ENCODE measurements around the gene FAM222A.

Gene FAM222A

DNA sequence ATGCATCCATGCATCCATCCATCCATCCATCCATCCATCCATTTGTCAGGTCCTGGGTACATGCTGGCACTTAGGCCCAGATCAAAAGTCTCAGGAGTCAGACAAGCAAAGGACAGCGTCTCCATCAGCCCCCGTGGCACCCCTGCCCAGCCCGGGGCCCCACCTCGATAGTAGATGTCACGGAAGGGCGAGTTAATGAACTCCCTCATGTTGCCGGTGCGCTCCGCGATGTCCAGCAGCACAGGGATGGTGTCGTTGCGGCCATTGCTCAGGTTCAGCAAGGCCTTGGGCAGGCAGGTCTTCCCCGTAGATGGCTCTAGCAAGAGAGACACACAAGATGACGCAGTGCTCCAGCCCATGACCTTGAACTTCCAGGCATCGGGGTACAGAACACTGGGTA is 89.2 kb downstream of the FAM222A start:
- Histone ChIP-seq H3K4ac (ENCODE audit: low read length) (no peak overlapping the region), H3K36me3 (replicated peaks in 1 of 2; ENCODE audit: control insufficient read depth in 2 of 2, insufficient read depth in 2 of 2, low read length in 2 of 2) (no peaks in the 10 kb centered on the region), H3K27ac (replicated peaks; ENCODE audit: low read length) (no peak overlapping the region), H2BK12ac (ENCODE audit: low read length) (no peak overlapping the region), H4K8ac (ENCODE audit: low read depth, low read length) (no peak overlapping the region), H3K4me2 (ENCODE audit: insufficient read depth, low read length, poor library complexity, severe bottlenecking) (no peak overlapping the region), H2AFZ (ENCODE audit: low read length) (no peak overlapping the region), H3K4me3 (ENCODE audit: low read length in 2 of 2) (no peak overlapping the region), H3K18ac (ENCODE audit: low read length) (no peak overlapping the region), H2AK5ac (ENCODE audit: low read depth, low read length) (no peak overlapping the region), H3K4me1 (ENCODE audit: control insufficient read depth in 2 of 2, insufficient read depth in 1 of 2, low read depth in 1 of 2, low read length in 2 of 2) (no peaks in the 10 kb centered on the region), H3K9ac (ENCODE audit: low read depth, low read length, poor library complexity) (no peak overlapping the region), H3K27me3 (ENCODE audit: control insufficient read depth in 3 of 3, insufficient read depth in 3 of 3, low read depth in 1 of 3, low read length in 3 of 3) (no peaks in the 10 kb centered on the region), H4K91ac (ENCODE audit: low read depth, low read length, poor library complexity) (no peak overlapping the region), H3K23ac (ENCODE audit: low read depth, low read length, poor library complexity) (peak overlapping the region; percentile 0), H3K14ac (ENCODE audit: low read length) (no peak overlapping the region), H2BK5ac (ENCODE audit: low read length) (no peak overlapping the region), H2BK15ac (ENCODE audit: low read length) (no peak overlapping the region), H3K9me3 (replicated peaks in 1 of 2; ENCODE audit: control insufficient read depth in 2 of 2, insufficient read depth in 1 of 2, low read depth in 1 of 2, low read length in 2 of 2) (no peaks in the 10 kb centered on the region), H2BK120ac (ENCODE audit: low read depth, low read length) (no peak overlapping the region), H3K79me1 (ENCODE audit: low read depth, low read length) (no peaks in the 10 kb centered on the region)
- DNase-seq (ENCODE audit: low spot score), result no peak
- WGBS, 2 donors (ENCODE audit: extremely low coverage in 2 of 2, insufficient read length in 2 of 2, insufficient replicate concordance in 1 of 2), result no CpG with 5 or more reads among the region's 15 CpGs

DNA sequence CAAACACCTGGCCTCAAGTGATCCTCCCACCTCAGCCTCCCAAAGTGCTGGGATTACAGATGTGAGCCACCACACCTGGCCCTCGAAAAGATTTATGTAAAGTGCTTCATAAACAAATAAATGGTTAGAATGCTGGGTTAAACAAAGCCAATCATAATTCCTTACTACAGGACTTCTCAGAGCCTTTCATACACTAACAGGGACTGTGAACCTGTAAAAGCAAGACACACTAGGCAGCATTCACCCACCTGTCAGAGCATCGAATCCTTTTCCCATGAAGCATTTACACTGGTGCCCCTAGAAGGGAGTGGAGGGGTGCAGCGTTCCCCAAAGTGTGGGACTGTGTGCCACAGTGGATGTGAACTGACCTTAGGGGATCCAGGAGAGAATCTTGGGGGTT is 90.1 kb downstream of the FAM222A start:
- Histone ChIP-seq H2AK5ac (ENCODE audit: low read depth, low read length) (no peak overlapping the region), H3K4ac (ENCODE audit: low read length) (no peak overlapping the region), H3K23ac (ENCODE audit: low read depth, low read length, poor library complexity) (no peak overlapping the region), H4K8ac (ENCODE audit: low read depth, low read length) (no peak overlapping the region), H3K18ac (ENCODE audit: low read length) (no peak overlapping the region), H2AFZ (ENCODE audit: low read length) (no peak overlapping the region), H2BK5ac (ENCODE audit: low read length) (no peak overlapping the region), H2BK12ac (ENCODE audit: low read length) (no peak overlapping the region), H2BK15ac (ENCODE audit: low read length) (no peak overlapping the region), H3K36me3 (replicated peaks in 1 of 2; ENCODE audit: control insufficient read depth in 2 of 2, insufficient read depth in 2 of 2, low read length in 2 of 2) (no peaks in the 10 kb centered on the region), H3K9me3 (replicated peaks in 1 of 2; ENCODE audit: control insufficient read depth in 2 of 2, insufficient read depth in 1 of 2, low read depth in 1 of 2, low read length in 2 of 2) (no peaks in the 10 kb centered on the region), H3K4me3 (ENCODE audit: low read length in 2 of 2) (no peak overlapping the region), H3K27ac (replicated peaks; ENCODE audit: low read length) (no peak overlapping the region), H3K4me2 (ENCODE audit: insufficient read depth, low read length, poor library complexity, severe bottlenecking) (no peak overlapping the region), H3K27me3 (ENCODE audit: control insufficient read depth in 3 of 3, insufficient read depth in 3 of 3, low read depth in 1 of 3, low read length in 3 of 3) (no peaks in the 10 kb centered on the region), H3K14ac (ENCODE audit: low read length) (no peak overlapping the region), H4K91ac (ENCODE audit: low read depth, low read length, poor library complexity) (no peak overlapping the region), H3K79me1 (ENCODE audit: low read depth, low read length) (no peaks in the 10 kb centered on the region), H3K4me1 (ENCODE audit: control insufficient read depth in 2 of 2, insufficient read depth in 1 of 2, low read depth in 1 of 2, low read length in 2 of 2) (no peaks in the 10 kb centered on the region), H2BK120ac (ENCODE audit: low read depth, low read length) (no peak overlapping the region), H3K9ac (ENCODE audit: low read depth, low read length, poor library complexity) (no peak overlapping the region)
- no peak for DNase-seq (ENCODE audit: low spot score)
- whole genome bisulfite sequencing, 2 donors (ENCODE audit: extremely low coverage in 2 of 2, insufficient read length in 2 of 2, insufficient replicate concordance in 1 of 2), result no CpG with 5 or more reads among the region's 3 CpGs

DNA sequence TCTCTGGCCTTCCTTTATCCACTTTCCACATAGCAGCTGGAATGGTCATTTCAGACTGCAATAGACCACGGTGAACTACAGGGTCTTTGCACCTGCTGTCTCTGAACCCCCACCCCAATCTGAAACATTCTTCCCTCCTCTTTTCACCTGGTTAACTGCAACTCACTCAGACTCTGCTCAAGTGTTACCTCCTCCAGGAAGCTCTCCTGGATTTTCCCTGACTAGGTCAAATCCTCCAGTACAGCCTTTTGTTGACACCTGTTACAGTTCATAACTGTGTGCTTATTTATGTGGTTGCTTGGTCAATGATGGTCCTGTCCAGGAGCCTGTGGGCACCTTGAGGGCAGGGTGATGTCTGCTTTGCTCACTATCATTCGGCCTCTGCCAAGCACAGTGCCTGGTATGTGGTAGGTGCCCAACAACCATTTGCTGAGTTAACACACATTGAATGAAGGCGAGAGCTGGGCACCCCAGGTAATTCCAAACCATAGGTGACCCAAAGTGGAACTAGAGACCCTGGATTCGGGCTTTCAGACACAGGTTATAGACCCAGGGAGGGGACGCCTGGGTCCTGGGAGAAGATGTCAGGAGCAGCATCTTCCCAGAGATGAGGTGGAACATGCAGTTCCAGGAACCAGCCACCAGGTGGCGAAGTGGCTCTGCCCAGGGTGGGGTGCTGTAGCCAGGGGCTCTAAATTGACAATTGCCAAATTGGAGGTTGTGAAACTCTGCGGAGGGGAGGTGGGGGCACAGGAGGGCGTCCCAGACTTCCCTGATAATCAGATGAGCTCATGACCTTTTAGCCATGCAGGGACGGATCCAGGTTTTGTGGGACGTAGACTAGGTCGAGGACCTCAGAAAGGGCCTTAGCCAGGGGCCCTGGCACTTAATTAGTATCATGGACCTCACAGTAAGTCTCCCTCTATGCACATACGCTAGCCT is 91.5 kb downstream of the FAM222A start:
- Histone ChIP-seq H3K27ac (replicated peaks; ENCODE audit: low read length) (no peak overlapping the region), H3K4me1 (ENCODE audit: control insufficient read depth in 2 of 2, insufficient read depth in 1 of 2, low read depth in 1 of 2, low read length in 2 of 2) (no peaks in the 10 kb centered on the region), H3K9ac (ENCODE audit: low read depth, low read length, poor library complexity) (no peak overlapping the region), H4K8ac (ENCODE audit: low read depth, low read length) (no peak overlapping the region), H3K9me3 (replicated peaks in 1 of 2; ENCODE audit: control insufficient read depth in 2 of 2, insufficient read depth in 1 of 2, low read depth in 1 of 2, low read length in 2 of 2) (no peaks in the 10 kb centered on the region), H3K79me1 (ENCODE audit: low read depth, low read length) (no peaks in the 10 kb centered on the region), H3K4ac (ENCODE audit: low read length) (no peak overlapping the region), H3K18ac (ENCODE audit: low read length) (no peak overlapping the region), H4K91ac (ENCODE audit: low read depth, low read length, poor library complexity) (no peak overlapping the region), H2BK15ac (ENCODE audit: low read length) (no peak overlapping the region), H2AFZ (ENCODE audit: low read length) (peak overlapping the region; percentile 25), H3K27me3 (ENCODE audit: control insufficient read depth in 3 of 3, insufficient read depth in 3 of 3, low read depth in 1 of 3, low read length in 3 of 3) (no peaks in the 10 kb centered on the region), H3K4me2 (ENCODE audit: insufficient read depth, low read length, poor library complexity, severe bottlenecking) (no peak overlapping the region), H3K14ac (ENCODE audit: low read length) (no peak overlapping the region), H3K23ac (ENCODE audit: low read depth, low read length, poor library complexity) (no peak overlapping the region), H2BK12ac (ENCODE audit: low read length) (no peak overlapping the region), H3K4me3 (ENCODE audit: low read length in 2 of 2) (no peak overlapping the region), H2BK5ac (ENCODE audit: low read length) (no peak overlapping the region), H3K36me3 (replicated peaks in 1 of 2; ENCODE audit: control insufficient read depth in 2 of 2, insufficient read depth in 2 of 2, low read length in 2 of 2) (no peaks in the 10 kb centered on the region), H2AK5ac (ENCODE audit: low read depth, low read length) (no peak overlapping the region), H2BK120ac (ENCODE audit: low read depth, low read length) (no peak overlapping the region)
- DNase-seq (ENCODE audit: low spot score), result peak; percentile 57
- WGBS, 2 donors (ENCODE audit: extremely low coverage in 2 of 2, insufficient read length in 2 of 2, insufficient replicate concordance in 1 of 2), result no CpG with 5 or more reads among the region's 12 CpGs

- Histone ChIP-seq H2BK15ac (ENCODE audit: low read length) (no peak overlapping the region), H4K91ac (ENCODE audit: low read depth, low read length, poor library complexity) (no peak overlapping the region), H4K8ac (ENCODE audit: low read depth, low read length) (peak overlapping the region; percentile 19), H2AFZ (ENCODE audit: low read length) (no peak overlapping the region), H3K4ac (ENCODE audit: low read length) (no peak overlapping the region), H3K14ac (ENCODE audit: low read length) (no peak overlapping the region), H3K27ac (replicated peaks; ENCODE audit: low read length) (no peak overlapping the region), H3K9ac (ENCODE audit: low read depth, low read length, poor library complexity) (no peak overlapping the region), H3K27me3 (ENCODE audit: control insufficient read depth in 3 of 3, insufficient read depth in 3 of 3, low read depth in 1 of 3, low read length in 3 of 3) (no peaks in the 10 kb centered on the region), H3K36me3 (replicated peaks in 1 of 2; ENCODE audit: control insufficient read depth in 2 of 2, insufficient read depth in 2 of 2, low read length in 2 of 2) (no peaks in the 10 kb centered on the region), H2BK12ac (ENCODE audit: low read length) (no peak overlapping the region), H2BK5ac (ENCODE audit: low read length) (no peak overlapping the region), H3K4me3 (ENCODE audit: low read length in 2 of 2) (no peak overlapping the region), H3K4me1 (ENCODE audit: control insufficient read depth in 2 of 2, insufficient read depth in 1 of 2, low read depth in 1 of 2, low read length in 2 of 2) (no peaks in the 10 kb centered on the region), H2BK120ac (ENCODE audit: low read depth, low read length) (no peak overlapping the region), H3K79me1 (ENCODE audit: low read depth, low read length) (no peaks in the 10 kb centered on the region), H2AK5ac (ENCODE audit: low read depth, low read length) (no peak overlapping the region), H3K18ac (ENCODE audit: low read length) (no peak overlapping the region), H3K23ac (ENCODE audit: low read depth, low read length, poor library complexity) (peak overlapping the region; percentile 9), H3K9me3 (replicated peaks in 1 of 2; ENCODE audit: control insufficient read depth in 2 of 2, insufficient read depth in 1 of 2, low read depth in 1 of 2, low read length in 2 of 2) (no peaks in the 10 kb centered on the region), H3K4me2 (ENCODE audit: insufficient read depth, low read length, poor library complexity, severe bottlenecking) (no peak overlapping the region)
- WGBS, 2 donors (ENCODE audit: extremely low coverage in 2 of 2, insufficient read length in 2 of 2, insufficient replicate concordance in 1 of 2), result no CpG with 5 or more reads among the region's 12 CpGs
- no peak for DNase-seq (ENCODE audit: low spot score)
Observed at GRCh38 chr12:109807954-109808643, 94.5 kb downstream of the FAM222A start.
